ENCODE results near the gene AZIN2.

Gene AZIN2

DNA sequence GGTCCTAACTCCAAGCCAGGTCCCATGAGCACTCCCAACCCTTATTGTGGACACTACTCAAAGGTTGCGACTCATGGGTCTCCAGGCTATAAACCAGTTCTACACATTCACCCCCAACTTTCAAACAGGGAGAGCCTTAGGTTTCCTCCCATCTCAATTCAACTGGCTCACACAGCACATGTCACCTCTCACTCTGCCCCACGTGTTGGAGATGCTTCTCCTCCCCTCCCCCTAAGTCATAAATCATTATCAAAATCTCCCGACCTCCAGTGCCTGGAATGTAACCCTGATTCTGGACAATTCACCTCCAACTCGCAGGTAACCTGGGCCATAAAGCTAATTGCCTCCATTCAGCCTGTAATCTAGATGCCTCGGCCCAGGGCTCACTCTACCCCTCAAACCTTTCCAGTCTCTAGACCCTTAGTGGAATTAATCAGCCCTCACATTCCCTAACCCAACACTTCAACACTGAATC lies 44.9 kb upstream of the AZIN2 start:
- H3K36me3 ChIP-seq (ENCODE audit: insufficient read depth, low read length), result peaks cover 34% of the 10 kb centered on the region; the same call in 1 of the 2 replicates
- peaks cover 57% of the 10 kb centered on the region for H3K4me1 ChIP-seq (ENCODE audit: insufficient read depth, low read length, severe bottlenecking)
- peak overlapping the region; percentile 85 for H3K4me3 ChIP-seq (ENCODE audit: low read depth, low read length, poor library complexity, severe bottlenecking)
- TF ChIP-seq EZH2 (IDR thresholded peaks at IDR 0.05; ENCODE audit: borderline replicate concordance, low read length), result no peak
- no peak for TF ChIP-seq CTCF (IDR thresholded peaks at IDR 0.05; ENCODE audit: low read length)
- no peak overlapping the region for H2AFZ ChIP-seq (ENCODE audit: low read length)
- peaks cover 54% of the 10 kb centered on the region for H3K79me2 ChIP-seq (ENCODE audit: insufficient read depth, low read length)
- H3K27ac ChIP-seq (ENCODE audit: low read depth, low read length, poor library complexity, severe bottlenecking), result peak overlapping the region; percentile 23
- H3K9me3 ChIP-seq (ENCODE audit: low read length), result no peaks in the 10 kb centered on the region
- no peaks in the 10 kb centered on the region for H3K27me3 ChIP-seq (ENCODE audit: insufficient read depth, low read length)
- no peaks in the 10 kb centered on the region for H3K9me2 ChIP-seq (ENCODE audit: low read depth, low read length)
- H4K20me1 ChIP-seq (ENCODE audit: insufficient read depth, low read length), result no peaks in the 10 kb centered on the region
- peak overlapping the region; percentile 73 for H3K4me2 ChIP-seq (ENCODE audit: low read length)
- H3K9ac ChIP-seq (ENCODE audit: low read length), result peak overlapping the region; percentile 89
- no peaks in the 10 kb centered on the region for H3F3A ChIP-seq (ENCODE audit: insufficient read depth, low read length)

DNA sequence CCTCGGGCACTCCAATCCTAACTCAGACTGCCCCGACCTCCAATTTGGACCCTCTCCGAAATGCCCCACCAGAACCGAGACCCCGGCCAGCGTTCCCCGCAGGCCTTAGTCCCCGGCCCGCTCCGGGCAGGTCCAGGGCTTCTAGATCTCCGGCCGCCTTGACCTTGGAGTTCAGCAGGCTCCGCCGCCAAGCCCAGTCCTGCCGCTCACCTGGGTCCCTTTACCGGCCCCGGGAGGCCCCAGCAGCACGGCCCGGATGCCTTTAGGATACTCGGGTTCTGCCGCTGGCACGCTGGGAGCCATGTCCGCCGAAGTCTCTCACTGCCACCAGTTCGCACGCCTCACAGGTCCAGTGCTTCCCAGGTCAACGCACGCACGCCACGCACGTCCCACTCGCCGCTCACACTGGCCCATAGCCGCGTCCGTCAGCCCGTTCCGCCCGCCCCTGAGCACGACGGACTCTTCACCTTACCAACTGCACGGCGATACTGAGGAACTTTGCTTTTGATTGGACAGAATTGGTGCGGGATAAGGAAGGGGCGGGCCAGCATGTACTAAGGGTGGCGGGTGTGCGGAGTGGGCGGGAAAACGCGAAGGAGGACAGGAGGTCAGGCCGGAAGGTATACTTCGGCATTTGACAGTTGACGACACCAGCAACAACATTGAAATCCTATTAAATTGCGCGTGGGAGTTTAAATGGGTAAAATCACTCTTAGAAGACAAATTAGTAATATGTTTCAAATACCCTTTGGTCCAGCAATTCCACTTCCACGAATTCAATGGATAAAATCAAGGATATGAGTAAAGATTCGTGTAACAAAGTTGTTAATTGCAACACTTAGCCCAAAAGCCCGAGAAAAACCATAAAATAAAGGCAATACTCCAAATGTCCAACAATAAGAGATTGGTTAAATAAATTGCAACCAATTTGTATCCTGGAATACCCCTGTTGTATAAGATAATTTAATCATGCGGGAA lies 44.1 kb upstream of the AZIN2 start, which contains the start of gene AK2:
Gene AK2, minus strand, starts transcription at position 358 of the 978 bp plus-strand sequence. Its CDS starts 55 bp downstream, at position 303.
- Histone ChIP-seq H3F3A (ENCODE audit: insufficient read depth, low read length) (no peaks in the 10 kb centered on the region), H3K36me3 (ENCODE audit: insufficient read depth, low read length) (peaks cover 27% of the 10 kb centered on the region; the same call in 1 of the 2 replicates), H3K4me1 (ENCODE audit: insufficient read depth, low read length, severe bottlenecking) (peaks cover 50% of the 10 kb centered on the region), H3K27me3 (ENCODE audit: insufficient read depth, low read length) (no peaks in the 10 kb centered on the region), H3K4me3 (ENCODE audit: low read depth, low read length, poor library complexity, severe bottlenecking) (peak within 1 kb of the TSS; percentile 85), H3K9ac (ENCODE audit: low read length) (peak within 1 kb of the TSS; percentile 89), H4K20me1 (ENCODE audit: insufficient read depth, low read length) (no peaks in the 10 kb centered on the region), H3K79me2 (ENCODE audit: insufficient read depth, low read length) (peaks cover 46% of the 10 kb centered on the region), H3K4me2 (ENCODE audit: low read length) (peak within 1 kb of the TSS; percentile 73), H3K9me2 (ENCODE audit: low read depth, low read length) (no peaks in the 10 kb centered on the region), H2AFZ (ENCODE audit: low read length) (no peak within 1 kb of the TSS), H3K9me3 (ENCODE audit: low read length) (no peaks in the 10 kb centered on the region), H3K27ac (ENCODE audit: low read depth, low read length, poor library complexity, severe bottlenecking) (peak within 1 kb of the TSS; percentile 23)
- TF ChIP-seq EZH2 (IDR thresholded peaks at IDR 0.05; ENCODE audit: borderline replicate concordance, low read length), result no peak
- TF ChIP-seq CTCF (IDR thresholded peaks at IDR 0.05; ENCODE audit: low read length), result no peak

DNA sequence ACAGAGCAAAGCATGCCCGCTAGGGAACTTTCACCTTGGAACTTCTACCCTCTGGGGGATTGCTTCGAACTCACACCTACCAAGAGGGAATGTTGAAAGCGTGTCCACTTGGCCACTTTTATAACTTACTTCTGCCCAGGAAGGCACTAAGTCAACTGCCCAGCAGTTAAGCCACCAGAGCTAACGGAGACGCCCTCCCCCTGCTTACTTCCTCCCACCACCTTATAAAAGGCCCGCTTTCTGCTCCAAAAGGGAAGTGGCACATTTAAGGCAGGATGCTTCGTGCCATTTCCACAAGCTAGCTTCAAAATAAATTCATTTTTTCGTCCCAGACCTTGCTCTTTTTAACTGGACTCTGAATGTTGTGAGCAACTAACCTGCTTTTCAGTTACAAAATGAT lies 41.1 kb upstream of the AZIN2 start:
- Histone ChIP-seq H3K27me3 (ENCODE audit: insufficient read depth, low read length) (no peaks in the 10 kb centered on the region), H3K79me2 (ENCODE audit: insufficient read depth, low read length) (peaks cover 17% of the 10 kb centered on the region), H2AFZ (ENCODE audit: low read length) (no peak overlapping the region), H3K4me2 (ENCODE audit: low read length) (no peak overlapping the region), H3K9me2 (ENCODE audit: low read depth, low read length) (no peaks in the 10 kb centered on the region), H3K4me3 (ENCODE audit: low read depth, low read length, poor library complexity, severe bottlenecking) (no peak overlapping the region), H3K9me3 (ENCODE audit: low read length) (no peaks in the 10 kb centered on the region), H3K9ac (ENCODE audit: low read length) (no peak overlapping the region), H3F3A (ENCODE audit: insufficient read depth, low read length) (no peaks in the 10 kb centered on the region), H3K36me3 (ENCODE audit: insufficient read depth, low read length) (peaks cover 6% of the 10 kb centered on the region; the same call in 1 of the 2 replicates), H4K20me1 (ENCODE audit: insufficient read depth, low read length) (no peaks in the 10 kb centered on the region), H3K27ac (ENCODE audit: low read depth, low read length, poor library complexity, severe bottlenecking) (no peak overlapping the region), H3K4me1 (ENCODE audit: insufficient read depth, low read length, severe bottlenecking) (peaks cover 20% of the 10 kb centered on the region)
- no peak for TF ChIP-seq EZH2 (IDR thresholded peaks at IDR 0.05; ENCODE audit: borderline replicate concordance, low read length)
- TF ChIP-seq CTCF (IDR thresholded peaks at IDR 0.05; ENCODE audit: low read length), result no peak
